HG03520 (cell line): ENCODE data around the gene CGB1.
"Not testable (repeated sequence)": the region's sequence is repeated elsewhere in the genome, so short reads cannot be mapped to it uniquely, and the experiment has no call there.

Experiments
- ATAC-seq: cut with Tn5 transposase; IDR thresholded peaks from one replicate; pipeline ENCODE4 v1.9.1; 2021; ENCODE audit warnings: mild to moderate bottlenecking, moderate library complexity; ENCODE audit not compliant: unreplicated experiment

CGB1 gene

GRCh38 chr19:49025088-49025487 lies 11.6 kb downstream of the CGB1 start:
- not testable (repeated sequence) for ATAC-seq

- ATAC-seq = not testable (repeated sequence)
Measured at GRCh38 chr19:49024233-49024632, 12.5 kb downstream of the CGB1 start, which contains the start of gene CGB3. CGB3 (minus strand) TSS chr19:49024333; CDS start chr19:49023971, 362 bp downstream.

GRCh38 chr19:49022116-49022515 lies 14.6 kb downstream of the CGB1 start:
- no peak for ATAC-seq

- ATAC-seq = no peak
Measured at GRCh38 chr19:49020931-49021895, 15.5 kb downstream of the CGB1 start.

GRCh38 chr19:49020342-49020741 lies 16.4 kb downstream of the CGB1 start:
- no peak for ATAC-seq

GRCh38 chr19:49019242-49019932 lies 17.3 kb downstream of the CGB1 start:
- ATAC-seq = no peak

- ATAC-seq = not testable (repeated sequence)
Measured at GRCh38 chr19:49018388-49019241, 18.1 kb downstream of the CGB1 start.

GRCh38 chr19:49017666-49018351 lies 18.9 kb downstream of the CGB1 start:
- ATAC-seq = no peak

GRCh38 chr19:49017041-49017665 lies 19.5 kb downstream of the CGB1 start, which contains the start of gene LHB:
LHB (minus strand) TSS chr19:49017091; CDS start chr19:49017081, 10 bp downstream.
- ATAC-seq = no peak

- no peak for ATAC-seq
Measured at GRCh38 chr19:49016067-49016839, 20.4 kb downstream of the CGB1 start.

GRCh38 chr19:49014870-49015255 lies 21.8 kb downstream of the CGB1 start:
- ATAC-seq = no peak

- no peak for ATAC-seq
Measured at GRCh38 chr19:49014123-49014869, 22.4 kb downstream of the CGB1 start.

- no peak for ATAC-seq
Measured at GRCh38 chr19:49011194-49011593, 25.5 kb downstream of the CGB1 start.

GRCh38 chr19:49010453-49010852 lies 26.2 kb downstream of the CGB1 start:
- ATAC-seq = no peak

- no peak for ATAC-seq
Measured at GRCh38 chr19:49009828-49010227, 26.9 kb downstream of the CGB1 start.

- no peak for ATAC-seq
Measured at GRCh38 chr19:49006905-49007304, 29.8 kb downstream of the CGB1 start.

- no peak for ATAC-seq
Measured at GRCh38 chr19:49004964-49005614, 31.6 kb downstream of the CGB1 start.

- ATAC-seq = no peak
Measured at GRCh38 chr19:49004133-49004532, 32.6 kb downstream of the CGB1 start.
